OCI-LY1 (cell line): ENCODE data around the gene DENND4B.
"Not testable (repeated sequence)": the region's sequence is repeated elsewhere in the genome, so short reads cannot be mapped to it uniquely, and the experiment has no call there.

Source experiments
- CTCF ChIP-seq: fragments of 200-600 bp; sonication (generic), shearing (Covaris generic); IDR thresholded peaks from 2 replicates; pipeline ENCODE4 v1.5.1; 2017; ENCODE audit warnings: mild to moderate bottlenecking, antibody characterized with exemption, low read length, moderate library complexity, mixed read lengths
- EZH2 ChIP-seq: fragments of 200-600 bp; sonication (generic), shearing (Covaris generic); IDR thresholded peaks from 2 replicates; pipeline ENCODE4 v1.8.0; 2017; ENCODE audit warnings: borderline replicate concordance, mixed run types, mild to moderate bottlenecking, antibody characterized with exemption, low read length, moderate library complexity, mixed read lengths

- not testable (repeated sequence) for TF ChIP-seq CTCF, EZH2
Measured at GRCh38 chr1:153895866-153896265, 50.7 kb downstream of the DENND4B start.
